ENCODE results near the gene ACSBG1.

Gene ACSBG1

DNA sequence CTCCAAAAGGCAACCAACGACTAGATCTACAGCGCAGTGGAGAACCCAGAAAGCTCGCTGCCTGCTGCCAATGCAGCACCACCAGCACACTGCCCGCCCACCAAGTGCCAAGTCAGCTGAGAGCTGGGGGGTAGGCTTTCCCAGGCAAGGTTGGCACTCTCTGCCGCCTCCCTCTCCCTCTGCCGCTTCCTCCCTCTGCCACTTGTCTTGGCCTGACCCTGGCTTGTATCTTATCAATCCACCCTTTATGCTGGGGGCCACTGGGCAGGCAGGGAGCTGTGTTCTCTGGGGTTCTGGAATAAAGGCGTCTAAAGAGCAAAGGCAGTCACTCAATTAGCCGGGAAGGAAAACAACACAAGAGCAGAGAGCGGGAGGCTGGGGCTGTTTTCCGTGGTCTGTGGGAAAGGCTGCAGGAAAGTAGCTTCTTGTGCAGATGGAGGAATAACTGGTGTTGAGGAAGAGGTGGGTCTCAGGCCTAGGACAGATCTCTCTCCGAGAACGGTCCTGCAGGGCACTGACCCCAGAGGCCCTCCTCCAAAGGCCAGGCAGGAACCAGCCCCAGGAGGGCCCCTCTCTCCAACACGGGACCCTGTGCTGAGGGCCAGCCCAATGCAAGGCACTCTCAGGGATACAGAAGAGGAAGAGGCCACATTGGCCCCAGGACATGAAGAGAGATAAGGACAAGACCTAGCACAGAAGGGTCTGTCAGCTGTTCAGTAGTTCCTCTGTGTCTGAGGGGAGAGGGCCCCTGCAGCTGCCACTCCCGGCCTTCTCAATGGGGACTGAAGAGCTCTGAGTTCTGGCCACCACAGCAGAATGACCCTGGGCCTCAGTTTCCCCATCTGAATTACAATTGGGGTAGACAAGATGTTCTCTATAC, 30.8 kb downstream of the ACSBG1 start:
- no peak for DNase-seq (ENCODE audit: low read depth)

DNA sequence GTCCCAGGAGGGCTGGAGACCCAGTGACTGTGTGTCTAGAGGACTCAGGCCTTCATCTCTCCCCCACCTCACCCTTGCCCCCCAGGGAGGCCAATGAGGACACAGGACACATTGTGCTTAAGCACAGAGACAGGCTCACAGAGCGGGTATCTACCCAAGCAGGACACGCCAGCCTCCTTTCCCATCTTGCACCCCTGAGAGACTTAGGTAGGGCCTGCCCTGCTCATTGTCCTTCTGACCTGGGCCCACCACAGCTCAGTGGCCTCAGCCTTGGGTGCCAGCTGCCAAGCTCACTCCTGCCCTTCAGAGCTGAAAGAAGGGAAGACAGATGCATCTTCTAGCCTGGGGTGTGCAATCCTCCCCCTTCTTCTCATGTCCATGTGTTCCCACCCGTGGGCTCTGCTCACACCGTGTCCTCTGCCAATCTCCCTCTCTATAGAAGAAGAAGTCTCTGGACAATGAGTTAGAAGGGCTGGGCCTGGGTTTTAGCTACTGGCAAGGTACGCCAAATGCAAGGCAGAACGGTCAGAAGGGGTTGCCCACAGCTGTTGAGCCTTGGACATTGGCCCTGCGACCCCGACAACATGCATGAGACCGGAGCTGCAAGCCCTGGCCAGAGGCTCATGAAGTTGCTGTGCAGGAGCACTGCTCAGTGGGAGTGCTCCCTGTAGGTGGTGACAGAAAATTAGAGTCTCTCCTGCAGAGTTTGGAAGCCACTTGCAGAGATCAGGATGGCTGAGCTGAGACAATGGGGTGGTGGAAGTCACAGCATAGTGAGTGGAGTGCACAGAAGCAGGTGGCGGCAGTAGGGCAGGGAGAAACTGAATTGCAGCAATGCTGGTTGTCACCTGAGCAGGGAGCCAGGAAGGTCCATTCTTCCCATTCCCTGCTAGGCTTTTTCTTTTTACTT, 32.8 kb downstream of the ACSBG1 start:
- no peak for DNase-seq (ENCODE audit: low read depth)

DNA sequence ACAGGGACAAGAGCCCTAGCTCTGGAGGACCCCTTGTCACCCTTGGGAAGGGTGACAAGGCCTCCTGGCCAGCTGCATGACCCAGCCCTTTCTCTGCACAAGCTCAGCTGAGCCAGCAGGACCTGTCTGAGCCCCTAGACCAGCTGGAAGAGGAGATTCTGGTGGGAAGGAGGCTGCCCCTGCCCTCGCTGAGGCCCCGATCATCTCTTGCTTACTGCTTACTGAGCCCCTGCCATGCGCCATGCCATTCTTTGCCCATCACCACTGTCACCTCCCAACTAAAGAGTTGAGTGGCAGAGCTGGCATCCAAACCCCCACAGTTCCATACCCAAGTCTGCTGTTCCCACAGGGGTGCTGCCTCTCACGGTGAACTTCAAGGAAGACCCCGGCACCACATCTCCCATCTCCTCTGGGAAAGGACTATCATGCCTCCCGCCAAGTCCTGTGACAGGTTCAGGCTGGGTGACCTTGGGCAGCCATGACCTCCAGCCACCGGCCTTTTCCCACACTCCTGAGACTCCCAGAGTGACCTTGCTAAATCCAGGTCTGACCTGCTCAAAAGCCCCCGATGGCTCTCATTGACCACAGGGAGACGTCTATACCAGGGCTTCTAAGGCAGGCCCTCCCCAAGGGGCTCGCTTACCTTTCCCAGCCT, 34.0 kb downstream of the ACSBG1 start:
- no peak for DNase-seq (ENCODE audit: low read depth)

DNA sequence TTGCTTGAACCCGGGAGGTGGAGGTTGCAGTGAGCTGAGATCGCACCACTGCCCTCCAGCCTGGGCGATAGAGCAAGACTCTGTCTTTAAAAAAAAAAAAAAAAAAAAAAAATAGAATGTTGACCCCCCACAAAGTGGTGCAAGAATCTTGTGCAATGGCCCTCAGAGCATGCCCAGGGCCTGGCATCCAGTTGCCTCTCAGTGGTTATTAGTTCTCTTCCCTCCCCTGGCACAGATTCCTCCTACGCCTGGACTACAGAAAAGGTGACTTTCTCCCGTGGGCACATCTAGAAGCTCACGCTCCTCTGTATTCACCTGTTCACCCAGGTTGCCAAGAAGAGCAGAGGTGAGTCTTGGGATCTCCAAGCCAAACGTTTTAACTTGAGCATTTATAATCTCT, 36.7 kb downstream of the ACSBG1 start:
- no peak for DNase-seq (ENCODE audit: low read depth)

DNA sequence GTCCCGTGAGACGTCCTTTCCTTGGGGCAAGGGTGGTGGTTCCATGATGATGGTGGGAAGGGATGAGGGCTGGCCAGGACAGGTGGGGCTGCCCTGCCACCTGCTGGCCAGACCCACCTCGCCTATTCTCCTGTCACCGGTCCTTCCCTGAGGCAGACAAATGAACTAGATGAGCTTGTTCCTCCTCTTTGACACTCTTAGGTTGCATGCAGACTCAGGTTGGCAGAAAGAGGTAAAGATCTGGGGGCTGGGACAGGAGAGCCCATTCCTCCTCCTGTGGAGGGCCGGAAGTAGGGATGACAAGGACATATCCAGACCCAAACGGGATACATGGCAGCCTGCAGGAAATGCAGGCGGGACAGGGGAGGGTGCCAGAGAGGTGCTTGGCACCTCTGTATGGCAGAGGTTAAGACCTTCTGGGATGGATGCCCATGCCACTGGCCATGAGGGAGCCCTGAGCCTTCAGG, 38.6 kb downstream of the ACSBG1 start:
- no peak for DNase-seq (ENCODE audit: low read depth)

DNA sequence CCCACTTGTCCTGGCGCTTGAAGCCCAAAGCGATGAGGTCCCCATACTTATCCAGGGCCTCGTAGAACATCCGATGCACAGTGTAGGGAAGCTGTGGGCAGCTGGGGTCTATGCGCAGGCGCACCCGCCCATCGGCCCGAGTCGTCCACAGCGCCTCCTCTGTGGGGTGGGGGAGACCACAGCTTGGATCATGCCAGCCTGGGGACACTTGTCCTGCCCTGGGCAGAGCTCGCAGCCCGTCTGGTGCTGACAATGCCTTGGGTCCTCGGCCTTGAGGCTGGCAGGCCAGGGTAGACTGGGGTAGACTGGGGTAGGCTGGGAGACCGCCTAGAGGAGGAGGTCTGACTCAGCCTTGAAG, 39.8 kb downstream of the ACSBG1 start:
- no peak for DNase-seq (ENCODE audit: low read depth)

DNA sequence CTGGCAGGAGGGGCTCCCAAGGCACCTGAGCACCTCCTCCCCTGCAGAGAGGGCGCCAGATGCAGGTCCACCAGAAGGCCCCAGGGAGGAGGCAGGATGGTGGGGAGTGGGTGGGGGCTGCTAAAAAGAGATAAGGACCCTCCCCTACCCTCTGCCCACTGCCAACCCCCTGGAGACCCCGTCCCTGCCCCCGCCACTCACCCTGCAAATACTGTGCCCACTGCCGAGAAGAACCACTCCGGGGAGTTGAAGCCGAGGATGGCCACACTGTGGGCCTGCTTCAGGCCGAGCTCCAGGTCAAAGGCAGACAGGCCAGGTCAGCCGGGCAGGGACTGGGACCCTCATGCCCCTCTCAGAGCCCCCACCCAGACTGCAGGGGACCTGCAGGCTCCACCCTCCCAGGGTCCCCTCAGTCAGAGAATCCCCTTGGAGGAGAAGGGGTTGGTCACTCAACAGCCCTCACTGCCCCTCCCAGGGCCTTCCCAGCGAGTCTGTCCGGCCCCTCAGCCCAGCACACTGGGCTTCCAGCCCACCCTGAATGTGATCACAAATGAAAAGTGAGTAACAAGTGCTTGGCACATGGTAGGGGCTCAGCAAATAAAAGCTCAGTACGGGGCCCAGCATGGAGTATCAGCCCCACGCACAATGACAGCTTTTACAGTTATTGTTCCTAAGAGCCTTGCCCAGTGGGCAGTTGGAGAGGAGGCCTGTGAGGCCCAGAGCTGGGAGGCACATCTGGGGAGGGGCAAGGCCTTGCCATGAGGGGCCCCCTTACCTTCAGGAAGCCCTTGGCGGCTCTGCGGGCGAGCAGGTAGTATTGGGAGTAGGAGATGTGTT, 40.4 kb downstream of the ACSBG1 start:
- no peak for DNase-seq (ENCODE audit: low read depth)

DNA sequence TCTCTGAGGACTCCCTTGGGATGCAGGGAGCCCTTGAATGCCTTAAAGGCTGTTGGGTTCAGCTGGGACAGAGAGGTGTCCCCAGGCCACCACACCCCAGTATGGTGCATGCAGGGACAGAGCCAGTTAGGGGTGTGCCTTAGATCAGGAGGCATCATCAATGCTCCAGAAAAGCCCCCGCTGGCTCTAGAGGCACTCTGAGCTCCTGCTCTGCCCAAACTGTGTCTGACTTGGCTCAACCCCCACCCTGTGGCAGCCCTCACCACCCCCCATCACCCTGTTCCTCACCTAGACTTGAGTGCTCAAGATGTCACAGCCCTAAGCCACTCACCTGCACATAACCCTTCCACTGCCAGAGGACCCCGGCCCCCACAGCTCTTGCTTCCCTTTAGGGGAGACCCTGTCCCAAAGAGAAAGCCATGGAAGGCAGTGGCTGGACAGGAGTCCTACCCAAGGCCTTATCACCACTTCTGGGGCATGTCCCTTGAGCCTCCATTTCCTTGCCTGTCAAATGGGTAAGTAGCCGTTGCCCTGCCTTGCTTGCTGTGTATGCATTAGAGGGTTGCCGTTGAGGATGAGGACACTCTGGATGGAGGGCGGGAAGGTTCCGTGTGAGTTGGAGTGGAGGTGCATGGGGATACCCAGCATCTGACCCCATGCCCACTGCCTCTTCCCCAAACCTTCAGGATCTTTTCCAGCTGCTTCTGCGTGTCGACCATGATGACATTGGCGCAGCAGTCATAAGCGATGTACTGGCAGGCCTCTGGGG, 41.4 kb downstream of the ACSBG1 start:
- DNase-seq (ENCODE audit: low read depth): no peak

DNA sequence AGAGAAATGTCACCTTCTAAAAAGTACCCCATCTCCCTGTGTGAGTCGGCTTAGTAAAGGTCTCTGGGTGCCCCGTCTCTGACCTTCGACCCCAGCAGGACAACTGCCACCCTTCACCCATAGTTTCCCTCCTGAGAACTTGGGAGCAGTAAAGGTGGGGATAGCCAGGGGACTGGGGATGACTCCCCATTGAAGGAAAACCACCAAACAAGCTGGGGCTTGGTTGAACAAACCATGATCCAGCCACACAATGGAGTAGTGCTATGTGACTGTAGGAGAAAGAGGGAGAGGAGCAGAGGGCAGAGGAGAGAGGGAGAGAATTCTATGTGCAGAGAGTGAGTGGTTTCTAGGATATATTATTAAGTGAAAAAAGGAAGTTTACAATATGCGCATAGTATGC, 51.5 kb downstream of the ACSBG1 start:
- DNase-seq (ENCODE audit: low read depth): no peak

DNA sequence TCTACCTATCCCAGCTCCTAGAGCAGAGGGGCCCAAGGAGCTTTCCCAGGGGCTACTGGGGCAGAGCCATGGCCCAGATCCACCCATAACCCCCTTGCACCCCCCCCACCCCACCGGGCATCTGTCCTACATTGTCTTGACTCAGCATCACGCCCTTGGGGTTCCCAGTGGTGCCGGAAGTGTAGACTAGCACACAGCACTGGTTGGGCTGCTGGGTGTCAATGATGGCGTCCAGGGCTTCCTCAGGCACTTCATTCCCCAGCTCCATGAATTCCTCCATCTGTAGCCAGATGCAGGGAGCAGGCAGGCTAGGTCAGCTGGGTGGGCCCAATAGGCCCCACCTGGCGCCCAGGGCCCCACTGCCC, 52.0 kb downstream of the ACSBG1 start:
- DNase-seq (ENCODE audit: low read depth): no peak

DNA sequence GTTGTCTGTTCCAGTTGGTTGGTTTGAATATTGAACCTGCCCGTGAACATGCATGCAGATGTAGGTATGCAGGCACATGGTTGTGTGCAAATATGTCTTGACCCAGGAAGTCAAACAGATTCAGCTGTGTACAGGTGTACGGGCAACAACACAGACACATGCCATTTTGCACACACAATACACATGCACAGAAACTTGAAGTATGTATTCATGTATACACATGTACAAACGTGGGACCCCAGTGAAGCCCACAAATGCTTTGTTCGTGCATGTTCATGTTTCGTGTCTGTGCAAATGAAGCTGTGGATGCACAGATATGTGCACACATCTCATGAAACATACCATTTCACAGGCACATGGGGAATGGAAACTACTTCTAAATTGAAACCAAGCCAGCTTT, 54.5 kb downstream of the ACSBG1 start:
- no peak for DNase-seq (ENCODE audit: low read depth)

DNA sequence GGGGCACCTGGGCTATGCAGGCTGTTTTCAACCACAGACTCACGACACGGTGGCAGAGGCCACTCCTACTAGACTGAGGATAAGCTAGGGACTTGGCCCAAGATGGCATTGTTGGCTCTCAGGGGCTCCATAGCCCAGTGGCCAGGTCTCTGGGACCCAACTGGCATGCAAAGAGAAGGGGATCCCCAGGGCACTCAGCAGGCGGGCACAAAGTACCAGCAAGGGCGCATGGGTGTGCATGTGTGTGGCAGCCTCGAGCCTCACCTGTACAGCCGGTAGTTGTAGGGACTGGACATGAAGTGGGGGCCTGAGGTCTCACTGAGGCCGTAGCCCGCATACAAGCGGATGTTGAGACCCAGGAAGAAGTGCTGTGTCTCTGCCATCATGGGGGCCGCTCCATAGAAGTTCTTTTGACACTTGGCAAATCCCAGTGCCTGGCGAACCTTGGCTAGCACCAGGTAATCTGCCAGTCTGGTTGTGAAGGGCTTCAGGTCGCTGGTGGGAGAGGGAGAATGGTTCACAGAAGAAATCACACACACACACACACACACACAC, 55.0 kb downstream of the ACSBG1 start:
- DNase-seq (ENCODE audit: low read depth): no peak

DNA sequence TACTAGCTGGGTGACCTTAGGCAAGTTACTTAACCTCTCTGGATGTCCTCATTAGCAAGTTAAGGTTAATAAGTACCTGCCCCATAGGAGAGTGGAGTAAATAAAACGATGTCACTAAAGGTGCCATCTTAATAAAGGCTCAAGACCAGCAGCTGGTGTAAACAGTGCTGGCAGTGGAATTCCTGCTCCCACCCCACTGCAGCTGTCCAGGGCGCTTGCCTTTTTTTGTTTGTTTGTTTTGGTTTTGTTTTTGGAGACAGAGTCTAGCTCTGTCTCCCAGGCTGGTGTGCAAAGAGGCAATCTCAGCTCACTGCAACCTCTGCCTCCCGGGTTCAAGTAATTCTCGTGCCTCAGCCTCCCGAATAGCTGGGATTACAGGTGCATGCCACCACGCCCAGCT, 56.3 kb downstream of the ACSBG1 start:
- no peak for DNase-seq (ENCODE audit: low read depth)

DNA sequence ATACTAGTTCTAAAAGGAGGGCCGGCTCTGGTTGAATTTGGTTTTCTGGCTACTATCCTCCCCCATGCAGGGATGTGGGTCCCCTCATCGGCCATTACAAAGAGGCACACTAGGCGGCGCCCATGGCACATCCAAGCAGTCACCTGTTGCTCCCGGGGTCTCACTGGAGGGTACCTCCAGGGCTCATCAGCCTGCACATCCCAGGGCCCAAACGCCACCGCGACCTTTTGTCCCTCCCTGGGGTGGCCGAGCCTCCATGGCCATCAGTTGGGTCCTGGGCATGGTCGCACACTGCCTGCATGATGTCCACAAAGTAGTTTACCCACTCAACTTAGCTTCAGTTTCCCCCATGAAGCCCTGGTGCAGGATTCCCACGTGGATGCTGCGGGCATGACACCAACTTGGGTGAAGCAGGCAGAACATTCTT, 56.9 kb downstream of the ACSBG1 start:
- no peak for DNase-seq (ENCODE audit: low read depth)

DNA sequence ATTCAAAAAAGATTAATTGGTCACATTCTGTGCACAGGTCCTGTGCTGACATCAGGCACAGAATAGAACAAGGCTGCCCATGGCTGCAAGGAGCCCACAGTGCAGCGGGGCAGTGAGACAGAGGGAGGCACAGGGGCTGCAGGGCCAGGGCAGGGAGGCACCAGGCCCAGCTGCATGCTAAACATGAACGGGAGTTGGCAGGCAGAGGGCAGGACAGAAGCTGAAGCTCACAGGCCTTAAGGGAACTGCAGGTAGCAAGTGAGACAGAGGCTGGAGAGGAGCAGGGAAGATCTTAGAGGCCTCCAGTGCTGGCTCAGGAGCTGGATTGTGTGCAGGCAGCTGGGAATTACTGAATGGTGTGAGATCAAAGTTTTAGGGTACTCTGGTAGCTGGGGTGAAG, 59.0 kb downstream of the ACSBG1 start:
- DNase-seq (ENCODE audit: low read depth): no peak

DNA sequence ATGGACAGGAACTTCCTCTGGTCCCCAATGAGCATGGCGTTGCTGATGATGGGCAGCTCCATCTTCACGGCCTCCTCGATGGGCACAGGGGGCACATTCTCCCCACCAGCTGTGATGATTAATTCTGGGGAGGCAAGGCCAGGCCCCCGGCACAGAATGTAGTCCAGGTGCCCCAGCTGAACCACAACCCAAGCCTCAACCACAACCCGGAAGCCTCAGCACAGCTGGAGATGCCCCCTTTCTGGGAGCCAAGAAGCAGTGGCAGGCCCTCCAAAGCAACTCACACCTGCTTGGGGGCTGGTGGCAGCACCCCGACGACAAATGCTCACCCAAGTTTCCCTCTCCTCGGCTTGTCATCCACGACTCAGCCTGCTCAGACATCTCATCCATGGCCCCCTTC, 60.0 kb downstream of the ACSBG1 start:
- DNase-seq (ENCODE audit: low read depth): no peak

DNA sequence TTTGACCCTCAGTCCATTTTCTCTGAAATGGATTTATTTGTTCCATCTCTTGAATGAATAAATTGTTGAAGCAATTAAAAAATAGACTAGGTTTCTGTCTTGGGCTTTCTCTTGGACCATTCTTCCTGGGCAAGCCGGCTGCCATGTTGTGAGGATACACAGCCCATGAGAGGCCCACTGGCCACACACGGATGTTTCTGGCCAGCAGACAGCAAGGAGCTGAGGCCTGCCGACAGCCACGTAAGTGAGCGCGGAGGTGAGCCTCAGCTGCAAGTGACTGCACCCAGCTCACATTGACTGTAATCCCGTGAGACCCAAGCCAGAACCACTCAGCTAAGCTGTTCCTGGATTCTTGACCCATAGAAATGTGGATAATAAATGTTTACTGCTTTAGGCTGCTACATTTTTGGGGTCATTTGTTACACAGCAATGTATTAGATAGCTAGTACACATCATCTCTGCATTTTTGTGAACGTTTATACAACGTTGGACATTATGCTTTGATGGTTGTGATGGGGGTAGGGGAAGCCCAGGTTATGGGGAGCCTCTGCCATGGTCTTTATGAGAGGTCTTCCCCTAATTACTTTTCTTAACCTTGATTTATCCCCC, 62.4 kb downstream of the ACSBG1 start:
- no peak for DNase-seq (ENCODE audit: low read depth)

DNA sequence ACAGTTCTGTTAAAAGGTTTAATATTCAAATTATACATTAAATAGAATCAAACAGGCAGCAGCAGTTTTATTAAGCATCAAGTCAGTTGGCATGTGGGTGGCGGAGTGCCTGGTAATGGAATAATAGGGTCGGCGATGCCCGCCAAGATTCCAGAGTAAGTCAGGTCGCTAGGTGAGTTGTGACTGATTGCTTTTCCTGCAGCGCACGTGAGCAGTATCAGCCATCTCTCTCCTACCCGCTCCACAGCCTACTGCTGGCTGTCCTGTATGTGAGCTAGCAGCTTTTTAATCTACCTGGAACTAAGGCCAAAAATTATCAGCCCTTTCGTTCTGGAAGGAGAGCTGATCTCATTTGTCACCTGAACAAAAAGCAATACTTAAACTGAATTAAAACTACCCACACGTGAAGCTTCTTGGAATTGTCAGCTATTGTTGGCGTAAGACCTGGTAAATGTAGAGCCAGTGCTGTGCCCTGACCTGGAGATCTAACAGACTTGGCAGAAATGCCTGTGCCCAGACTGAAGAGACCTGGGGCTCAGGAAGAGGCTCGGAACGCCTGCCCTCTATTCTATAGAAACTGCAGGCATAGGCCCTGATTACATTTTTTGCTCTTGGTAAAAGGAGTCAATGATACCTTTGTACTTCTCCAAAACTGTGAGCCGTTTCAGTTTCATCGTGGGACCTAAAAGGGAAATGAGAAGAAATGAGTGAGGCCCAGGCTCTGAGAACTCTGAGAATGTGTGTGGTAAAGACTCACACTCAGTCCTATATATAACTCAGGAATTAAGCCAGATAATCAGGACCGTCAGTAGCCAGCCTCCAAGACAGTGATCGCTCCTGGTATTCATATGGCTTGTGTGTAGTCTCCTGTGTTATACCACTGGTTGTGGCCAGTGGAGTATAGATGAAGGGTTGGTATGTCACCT, 63.3 kb downstream of the ACSBG1 start:
- no peak for DNase-seq (ENCODE audit: low read depth)

DNA sequence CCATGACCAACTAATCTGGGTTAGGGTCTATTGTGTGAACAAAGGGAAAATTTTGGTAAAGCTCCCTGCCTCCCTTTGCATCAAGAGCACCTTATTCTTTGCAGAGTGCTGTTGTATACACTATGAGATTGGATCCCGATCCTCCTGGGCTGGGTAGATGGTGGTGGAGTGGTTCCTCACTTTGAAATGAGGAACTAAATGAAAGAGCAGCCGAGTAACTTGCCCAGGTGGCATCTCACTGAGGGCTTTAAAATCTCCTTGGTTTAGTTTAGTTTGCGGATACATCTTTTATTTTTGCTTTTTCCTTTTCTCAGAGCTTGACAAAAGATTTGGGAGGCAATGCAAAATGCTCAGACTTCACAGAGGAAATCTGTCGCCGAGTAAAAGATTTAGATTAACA, 65.8 kb downstream of the ACSBG1 start:
- DNase-seq (ENCODE audit: low read depth): no peak
